PC-3 (cell line): Measurements from ENCODE around the gene CHAF1B. TPM values are rescaled to one million over a fixed set of nuclear protein-coding genes. Genes with fewer than 3 reads are reported as not detected.

Experiments
- ATAC-seq: fragments of 200-7000 bp; cut with Tn5 transposase; 2 replicates; pipeline ENCODE4 v1.9.1; 2020; ENCODE audit warnings: mild to moderate bottlenecking, moderate library complexity
- BruUV-seq: library from RNA; stranded (reverse); fragments of 400-500 nt; replicated peaks from 2 replicates; lab custom pipeline; 2021; lab: Mats Ljungman, UMichigan
- CTCF ChIA-PET: fragments of 300-600 bp; sonication (Branson Sonifier 250); formaldehyde crosslinking; loops from one replicate; lab custom pipeline; 2022; ENCODE audit warnings: antibody characterized with exemption; lab: Charles Lee
- POLR2A ChIA-PET: fragments of 300-600 bp; sonication (Branson Sonifier 250); formaldehyde crosslinking; loops from one replicate; lab custom pipeline; 2022; ENCODE audit warnings: antibody characterized with exemption; ENCODE audit not compliant: unreplicated experiment; lab: Charles Lee
- DNase-seq: peaks from one replicate; pipeline ENCODE4 v3.0.0-alpha.2; 2015
- H2AFZ ChIP-seq: fragments of 300-600 bp; sonication (generic); 2 replicates; pipeline ENCODE4 v1.6.0; 2016; ENCODE audit warnings: antibody characterized with exemption, low read length
- H3F3A ChIP-seq: fragments of 300-600 bp; sonication (generic); one replicate; pipeline ENCODE4 v1.6.0; 2017; ENCODE audit warnings: antibody characterized with exemption, low read length, control low read depth, mild to moderate bottlenecking; ENCODE audit not compliant: unreplicated experiment
- H3K27ac ChIP-seq: fragments of 300-600 bp; sonication (generic); 2 replicates; pipeline ENCODE4 v1.5.1; 2016; ENCODE audit warnings: mild to moderate bottlenecking, low read length
- H3K27me3 ChIP-seq: fragments of 300-600 bp; sonication (generic); 2 replicates; pipeline ENCODE4 v1.6.1; 2016; ENCODE audit warnings: low read length, mixed read lengths
- H3K36me3 ChIP-seq: fragments of 300-600 bp; sonication (generic); 2 replicates; pipeline ENCODE4 v1.6.1; 2016; ENCODE audit warnings: low read depth, mixed run types, low read length, mixed read lengths
- H3K4me1 ChIP-seq: fragments of 300-600 bp; sonication (generic); 2 replicates; pipeline ENCODE4 v1.5.1; 2016; ENCODE audit warnings: low read length; ENCODE audit not compliant: insufficient read depth
- H3K4me2 ChIP-seq: fragments of 300-600 bp; sonication (generic); 2 replicates; pipeline ENCODE4 v1.6.0; 2016; ENCODE audit warnings: low read length
- H3K4me3 ChIP-seq: fragments of 300-600 bp; sonication (generic); 2 replicates; pipeline ENCODE4 v1.5.1; 2016; ENCODE audit warnings: mild to moderate bottlenecking, low read length, mixed read lengths
- H3K79me2 ChIP-seq: fragments of 300-600 bp; sonication (generic); 2 replicates; pipeline ENCODE4 v1.6.1; 2017; ENCODE audit warnings: low read length, mixed read lengths
- H3K9ac ChIP-seq: fragments of 300-600 bp; sonication (generic); 2 replicates; pipeline ENCODE4 v1.6.0; 2016; ENCODE audit warnings: mild to moderate bottlenecking, low read length
- H3K9me2 ChIP-seq: fragments of 300-600 bp; sonication (generic); replicated peaks from 2 replicates; pipeline ENCODE4 v1.6.1; 2016; ENCODE audit warnings: mixed run types, low read length, mixed read lengths
- H3K9me3 ChIP-seq: fragments of 300-600 bp; sonication (generic); 2 replicates; pipeline ENCODE4 v1.6.1; 2016; ENCODE audit warnings: low read length, mixed read lengths
- H4K20me1 ChIP-seq: fragments of 300-600 bp; sonication (generic); 2 replicates; pipeline ENCODE4 v1.6.1; 2016; ENCODE audit warnings: low read length, mixed read lengths
- CTCF ChIP-seq: fragments of 300-600 bp; sonication (generic); conservative IDR thresholded peaks from 2 replicates; pipeline ENCODE4 v1.5.1; 2017; ENCODE audit warnings: antibody characterized with exemption, low read depth, mild to moderate bottlenecking, low read length
- EZH2 ChIP-seq: fragments of 300-600 bp; sonication (generic); IDR thresholded peaks from one replicate; pipeline ENCODE4 v1.6.1; 2017; ENCODE audit warnings: antibody characterized with exemption, mild to moderate bottlenecking, low read length; ENCODE audit not compliant: unreplicated experiment
- EZH2phosphoT487 ChIP-seq: fragments of 300-600 bp; sonication (generic); IDR thresholded peaks from 2 replicates; pipeline ENCODE4 v1.6.1; 2018; ENCODE audit warnings: mild to moderate bottlenecking, antibody characterized with exemption, low read length, borderline replicate concordance
- intact Hi-C: fragments of 100-400 bp; cut with micrococcal nuclease; formaldehyde crosslinking; loops from 2 replicates; pipeline ENCODE4 v1.9.0; 2023
- total RNA-seq: library from RNA; depleted of rRNA; stranded (reverse); fragments of >200 nt; gene quantifications from 2 replicates; pipeline ENCODE4 v1.2.3, GENCODE V29; 2014

CHAF1B gene
- total RNA-seq, 1 experiment from 2014 or later: 19.0 TPM

GRCh38 chr21:36464590-36464989 lies 79.4 kb downstream of the CHAF1B start:
- Histone ChIP-seq H3K9ac (peak overlapping the region; percentile 83), H3K36me3 (no peaks in the 10 kb centered on the region), H4K20me1 (no peaks in the 10 kb centered on the region), H3K9me3 (no peaks in the 10 kb centered on the region), H3K27ac (peak overlapping the region; percentile 97), H3K9me2 (no peaks in the 10 kb centered on the region), H3K4me3 (no peak overlapping the region), H3F3A (no peaks in the 10 kb centered on the region), H3K79me2 (peaks cover 34% of the 10 kb centered on the region), H3K4me2 (peak overlapping the region; percentile 55), H3K27me3 (no peaks in the 10 kb centered on the region), H2AFZ (no peak overlapping the region), H3K4me1 (peaks cover 53% of the 10 kb centered on the region)
- POLR2A ChIA-PET: no interaction called here
- DNase-seq: no peak
- BruUV-seq: no TSS peak
- intact Hi-C loops: no loop called here
- CTCF ChIA-PET: no interaction called here
- no peak for ATAC-seq
- no peak for TF ChIP-seq EZH2phosphoT487
- no peak for TF ChIP-seq EZH2
- TF ChIP-seq CTCF: no peak

- H3K27me3 ChIP-seq: no peaks in the 10 kb centered on the region
- TF ChIP-seq CTCF: no peak
- no peak for TF ChIP-seq EZH2phosphoT487
- TF ChIP-seq EZH2: no peak
Observed at GRCh38 chr21:36465478-36465877, 80.3 kb downstream of the CHAF1B start.

DNA sequence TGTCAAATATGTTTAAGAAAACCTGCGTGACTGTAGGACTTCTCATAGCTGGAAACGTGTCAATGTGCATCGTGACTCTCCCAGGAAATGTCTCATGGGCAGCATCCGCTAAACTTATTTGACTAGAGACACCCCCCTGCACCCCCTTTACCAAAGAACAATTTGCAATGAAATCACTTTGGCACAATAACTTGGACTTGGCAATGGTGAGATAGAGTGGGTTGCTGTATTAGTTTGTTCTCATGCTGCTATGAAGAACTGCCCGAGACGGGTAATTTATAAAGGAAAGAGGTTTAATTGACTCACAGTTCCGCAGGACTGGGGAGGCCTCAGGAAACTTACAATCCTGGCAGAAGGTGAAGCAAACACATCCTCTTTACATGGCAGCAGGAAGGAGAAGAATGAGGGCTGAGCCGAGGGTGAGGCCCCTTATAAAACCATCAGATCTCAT lies 80.9 kb downstream of the CHAF1B start:
- H3F3A ChIP-seq: peaks cover 5% of the 10 kb centered on the region
- H3K27ac ChIP-seq: peak overlapping the region; percentile 97
- BruUV-seq: TSS peak; percentile 77
- peak; percentile 89 for DNase-seq
- peaks cover 29% of the 10 kb centered on the region for H3K79me2 ChIP-seq
- peaks cover 60% of the 10 kb centered on the region for H3K4me1 ChIP-seq
- intact Hi-C loops: loop anchor here (1.0 kb wide), 2 partner anchors 34 to 36 kb away; no protein-coding TSS in a partner anchor
- peak overlapping the region; percentile 29; the same call in 1 of the 2 replicates for H3K4me3 ChIP-seq
- peak; percentile 61 for ATAC-seq
- H2AFZ ChIP-seq: peak overlapping the region; percentile 51
- H3K9ac ChIP-seq: peak overlapping the region; percentile 83
- no peaks in the 10 kb centered on the region for H3K27me3 ChIP-seq
- ChIA-PET CTCF (no interaction called here), POLR2A (interaction anchor here (0.6 to 1.2 kb wide), 2 partner anchors 37 to 384 kb away, joined by 6 to 9 read pairs; no protein-coding TSS in a partner anchor)
- TF ChIP-seq EZH2phosphoT487 (no peak), EZH2 (no peak), CTCF (no peak)
- no peaks in the 10 kb centered on the region for H3K9me3 ChIP-seq
- H4K20me1 ChIP-seq: no peaks in the 10 kb centered on the region
- H3K4me2 ChIP-seq: peak overlapping the region; percentile 55
- no peaks in the 10 kb centered on the region for H3K9me2 ChIP-seq
- no peaks in the 10 kb centered on the region for H3K36me3 ChIP-seq

More at GRCh38 chr21:36465478-36465877, 80.3 kb downstream of the CHAF1B start:
- POLR2A ChIA-PET: interaction anchor here (0.6 to 1.2 kb wide), 3 partner anchors 36 to 383 kb away, joined by 3 to 9 read pairs (median 6); no protein-coding TSS in a partner anchor
- peak overlapping the region; percentile 12 for H2AFZ ChIP-seq
- no peaks in the 10 kb centered on the region for H4K20me1 ChIP-seq
- no TSS peak for BruUV-seq
- H3K4me2 ChIP-seq: peak overlapping the region; percentile 55
- intact Hi-C loops: no loop called here
- ATAC-seq (peak; percentile 65), DNase-seq (peak; percentile 66)
- no peaks in the 10 kb centered on the region for H3K36me3 ChIP-seq
- H3K9me3 ChIP-seq: no peaks in the 10 kb centered on the region
- peak overlapping the region; percentile 29; the same call in 1 of the 2 replicates for H3K4me3 ChIP-seq
- peak overlapping the region; percentile 83 for H3K9ac ChIP-seq
- CTCF ChIA-PET: no interaction called here
- peaks cover 34% of the 10 kb centered on the region for H3K79me2 ChIP-seq
- no peaks in the 10 kb centered on the region for H3K9me2 ChIP-seq
- H3F3A ChIP-seq: no peaks in the 10 kb centered on the region
- H3K27ac ChIP-seq: peak overlapping the region; percentile 97
- H3K4me1 ChIP-seq: peaks cover 54% of the 10 kb centered on the region
